NCI-H526 treated with DMSO at 0.1 percent for 48 hours (cell line): ENCODE data around the gene TXN2.
"Not testable (repeated sequence)": the region's sequence is repeated elsewhere in the genome, so short reads cannot be mapped to it uniquely, and the experiment has no call there.

Experiments
- DNase-seq: peaks from one replicate; lab custom pipeline; 2025; lab: John Stamatoyannopoulos, UW

TXN2 gene

DNA sequence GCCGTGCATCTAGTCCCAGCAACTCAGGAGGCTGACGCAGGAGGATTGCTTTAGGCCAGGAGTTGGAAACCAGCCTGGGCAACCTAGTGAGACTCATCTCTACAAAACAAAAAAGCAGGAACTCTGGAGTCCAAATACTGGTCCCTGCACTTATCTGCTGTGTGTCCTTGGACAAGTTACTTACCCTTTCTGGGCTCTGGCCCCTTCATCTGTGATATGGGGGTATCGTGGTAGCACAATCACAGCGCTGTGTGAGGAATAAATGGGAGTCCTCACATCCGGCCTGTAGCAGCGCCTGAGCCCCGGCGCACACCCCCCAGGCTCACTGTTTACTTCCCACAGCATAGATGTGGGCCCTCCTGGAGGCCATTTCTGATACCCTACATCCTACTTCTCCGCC is 49.5 kb downstream of the TXN2 start:
- DNase-seq, result no peak

DNA sequence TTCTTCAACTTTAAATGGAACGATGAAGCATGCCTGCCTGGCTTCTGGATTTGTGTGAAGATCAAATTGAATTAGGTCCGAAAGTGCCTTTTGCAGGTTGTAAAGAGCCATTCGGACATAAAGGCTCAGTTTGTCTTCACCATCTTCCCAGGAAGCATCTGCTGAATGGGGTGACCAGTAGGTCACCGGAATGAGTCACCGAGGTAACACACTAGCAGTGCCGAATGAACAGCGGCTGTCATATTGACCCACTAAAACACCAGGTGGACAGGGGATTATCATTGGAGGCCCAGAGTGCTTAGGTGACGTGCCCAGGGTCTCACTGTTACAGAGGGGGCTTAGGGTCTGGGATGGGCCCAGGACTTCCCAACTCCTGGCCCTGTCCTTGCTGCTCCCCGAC is 50.6 kb downstream of the TXN2 start:
- DNase-seq, result no peak

DNA sequence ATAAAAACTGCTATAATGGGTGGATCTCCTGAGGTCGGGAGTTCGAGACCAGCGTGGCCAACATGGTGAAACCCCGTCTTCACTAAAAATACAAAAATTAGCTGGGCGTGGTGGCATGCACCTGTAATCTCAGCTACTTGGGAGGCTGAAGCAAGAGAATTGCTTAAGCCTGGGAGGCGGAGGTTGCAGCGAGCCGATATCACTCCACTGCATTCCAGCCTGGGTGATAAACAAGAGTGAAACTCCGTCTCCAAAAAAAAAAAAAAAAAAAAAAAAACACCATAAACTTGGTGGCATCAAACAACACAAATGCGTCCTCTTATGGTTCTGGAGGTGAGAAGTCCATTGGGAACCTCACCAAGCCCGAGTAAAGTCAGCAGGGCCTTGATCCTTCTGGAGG is 53.5 kb downstream of the TXN2 start:
- not testable (repeated sequence) for DNase-seq

DNA sequence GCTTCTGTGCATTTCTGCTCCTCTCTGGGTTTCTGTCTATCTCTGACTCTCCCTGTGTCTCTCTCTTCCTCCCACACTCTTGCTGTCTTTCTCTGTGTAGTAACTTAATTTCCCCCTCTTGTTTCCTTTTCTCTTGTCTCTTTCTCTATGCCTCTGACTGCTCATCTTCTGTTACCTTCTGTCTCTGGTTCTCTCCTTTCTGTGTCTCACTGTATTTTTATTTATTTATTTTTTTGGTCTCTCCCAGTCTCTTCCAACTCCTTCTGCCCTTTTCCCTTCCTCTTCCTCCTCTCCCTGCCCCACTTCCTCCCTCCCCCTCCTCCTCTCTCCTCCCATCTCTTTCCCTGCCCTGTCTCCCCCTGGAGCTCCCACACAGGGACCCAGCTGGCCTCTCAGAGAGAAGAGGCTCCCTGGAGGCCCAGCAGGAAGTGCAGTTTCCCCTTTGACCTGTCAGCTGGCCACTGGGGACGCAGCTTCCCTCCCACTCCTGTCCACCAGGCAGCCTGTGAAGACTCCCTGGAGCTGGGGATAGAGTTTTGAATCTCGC is 55.4 kb downstream of the TXN2 start:
- DNase-seq, result no peak

DNA sequence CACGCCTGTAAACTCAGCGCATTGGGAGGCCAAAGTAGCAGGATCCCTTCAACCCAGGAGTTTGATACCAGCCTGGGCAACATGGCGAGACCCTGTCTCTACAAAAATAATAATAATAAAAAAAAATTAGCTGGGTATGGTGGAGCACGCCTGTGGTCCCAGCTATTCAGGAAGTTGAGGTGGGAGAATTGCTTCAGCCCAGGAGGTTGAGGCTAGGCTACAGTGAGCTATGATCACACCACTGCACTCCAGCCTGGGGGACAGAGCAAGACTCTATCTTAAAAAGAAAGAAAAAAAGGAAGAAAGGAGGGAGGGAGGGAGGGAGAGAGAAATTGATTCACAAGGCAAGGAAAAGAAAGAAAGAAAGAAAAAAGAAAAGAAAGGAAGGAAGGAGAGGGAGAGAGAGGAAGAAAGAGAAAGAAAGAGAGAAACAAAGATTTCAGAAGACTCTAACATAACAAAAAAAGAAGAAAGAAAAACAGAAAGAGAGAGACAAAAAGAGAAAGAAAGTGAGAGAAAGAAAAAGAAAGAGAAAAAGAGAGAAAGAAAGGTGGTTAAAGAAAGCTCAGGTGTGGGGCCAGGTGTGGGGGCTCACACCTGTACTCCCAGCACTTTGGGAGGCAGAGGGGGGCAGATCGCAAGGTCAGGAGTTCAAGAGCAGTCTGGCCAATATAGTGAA is 56.4 kb downstream of the TXN2 start:
- no peak for DNase-seq

DNA sequence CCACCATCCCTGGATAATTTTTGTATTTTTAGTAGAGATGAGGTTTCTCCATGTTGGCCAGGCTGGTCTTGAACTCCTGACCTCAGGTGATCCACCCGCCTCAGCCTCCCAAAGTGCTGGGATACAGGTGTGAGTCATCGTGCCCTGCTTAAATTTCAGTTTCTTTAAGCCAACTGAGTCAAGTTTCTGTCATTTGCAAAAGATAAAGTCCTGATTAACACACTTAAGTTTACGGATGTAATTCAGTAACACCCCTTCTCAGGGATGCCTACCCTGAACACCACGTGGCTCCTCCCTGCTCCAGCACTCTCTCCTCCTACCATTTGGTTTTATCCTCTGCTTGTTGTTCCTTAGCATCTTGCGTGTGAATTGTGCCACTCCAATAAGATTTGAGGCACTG is 57.0 kb downstream of the TXN2 start:
- not testable (repeated sequence) for DNase-seq

DNA sequence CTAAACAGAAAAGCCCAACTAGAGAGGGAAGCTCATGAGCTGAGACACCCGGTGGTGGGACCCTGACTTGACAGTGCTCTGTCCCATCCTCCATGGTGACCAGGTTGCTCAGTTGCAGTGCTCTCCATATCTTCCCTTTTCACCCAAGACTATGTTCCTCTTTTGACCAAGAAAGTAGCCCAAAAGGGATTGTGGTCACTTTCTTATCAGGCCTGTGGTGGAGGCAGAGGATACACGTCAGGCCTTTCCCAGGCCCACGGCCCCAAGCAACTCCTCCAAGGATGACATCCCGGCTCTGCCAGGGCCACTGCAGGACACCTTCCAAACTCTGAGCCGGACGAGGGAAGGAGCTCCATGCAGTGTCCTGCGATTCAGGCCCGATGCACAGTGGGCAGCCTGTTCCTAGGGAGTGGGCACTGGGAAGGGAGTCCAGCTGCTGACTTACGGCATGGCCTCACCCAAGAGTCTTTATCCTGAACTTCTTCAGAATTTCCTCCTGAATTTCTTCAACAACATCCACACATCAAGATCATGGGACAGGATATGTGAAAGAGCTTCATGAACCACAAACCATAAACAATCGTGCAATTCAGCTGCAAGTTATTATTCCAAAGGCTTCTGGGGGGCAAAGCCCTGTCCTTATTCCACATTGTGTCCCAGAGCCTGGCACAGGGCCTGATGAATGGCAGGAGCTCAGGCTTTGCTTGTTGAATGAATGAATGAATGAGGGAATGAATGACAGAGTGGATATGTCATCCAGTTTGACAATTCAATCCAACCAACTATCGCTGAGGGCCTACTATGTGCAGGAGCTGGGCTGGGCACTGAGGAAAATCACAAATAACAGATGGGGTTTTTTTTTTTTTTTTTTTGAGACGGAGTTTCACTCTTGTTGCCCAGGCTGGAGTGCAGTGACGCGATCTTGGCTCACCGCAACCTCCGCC is 57.7 kb downstream of the TXN2 start:
- DNase-seq, result no peak

DNA sequence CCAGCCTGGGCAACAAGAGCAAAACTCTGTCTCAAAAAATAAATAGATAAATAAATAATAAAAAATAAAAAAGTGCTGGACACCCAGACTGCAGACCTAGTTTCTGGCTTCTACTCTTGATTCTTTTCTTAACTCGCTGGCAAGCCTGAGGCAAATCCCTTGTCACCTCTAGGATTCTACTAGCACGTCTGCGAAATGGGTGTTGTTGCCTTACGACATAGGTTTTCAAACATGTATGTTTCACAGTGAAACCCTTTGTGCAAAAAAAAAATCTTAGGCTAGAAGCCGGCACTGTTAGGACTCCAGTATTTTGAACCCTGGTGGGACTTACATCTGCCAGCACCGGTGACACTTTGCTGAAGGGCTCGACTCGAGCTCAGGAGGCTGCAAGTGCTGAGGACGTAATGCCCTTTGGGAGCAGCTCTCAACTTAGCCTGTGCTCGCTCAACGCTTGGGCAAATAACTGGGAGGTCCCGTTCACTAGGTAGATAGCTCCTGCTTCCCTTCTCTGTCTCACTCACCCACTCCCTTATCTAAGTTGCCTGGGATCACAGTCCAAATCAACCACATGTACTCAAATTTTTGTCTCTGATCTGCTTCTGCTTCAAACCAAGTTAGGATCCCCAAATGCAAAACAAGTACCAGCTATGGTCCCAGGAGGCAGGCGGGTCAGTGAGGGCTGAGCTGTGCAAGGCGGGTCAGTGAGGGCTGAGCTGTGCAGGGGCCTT is 59.0 kb downstream of the TXN2 start:
- DNase-seq, result no peak

DNA sequence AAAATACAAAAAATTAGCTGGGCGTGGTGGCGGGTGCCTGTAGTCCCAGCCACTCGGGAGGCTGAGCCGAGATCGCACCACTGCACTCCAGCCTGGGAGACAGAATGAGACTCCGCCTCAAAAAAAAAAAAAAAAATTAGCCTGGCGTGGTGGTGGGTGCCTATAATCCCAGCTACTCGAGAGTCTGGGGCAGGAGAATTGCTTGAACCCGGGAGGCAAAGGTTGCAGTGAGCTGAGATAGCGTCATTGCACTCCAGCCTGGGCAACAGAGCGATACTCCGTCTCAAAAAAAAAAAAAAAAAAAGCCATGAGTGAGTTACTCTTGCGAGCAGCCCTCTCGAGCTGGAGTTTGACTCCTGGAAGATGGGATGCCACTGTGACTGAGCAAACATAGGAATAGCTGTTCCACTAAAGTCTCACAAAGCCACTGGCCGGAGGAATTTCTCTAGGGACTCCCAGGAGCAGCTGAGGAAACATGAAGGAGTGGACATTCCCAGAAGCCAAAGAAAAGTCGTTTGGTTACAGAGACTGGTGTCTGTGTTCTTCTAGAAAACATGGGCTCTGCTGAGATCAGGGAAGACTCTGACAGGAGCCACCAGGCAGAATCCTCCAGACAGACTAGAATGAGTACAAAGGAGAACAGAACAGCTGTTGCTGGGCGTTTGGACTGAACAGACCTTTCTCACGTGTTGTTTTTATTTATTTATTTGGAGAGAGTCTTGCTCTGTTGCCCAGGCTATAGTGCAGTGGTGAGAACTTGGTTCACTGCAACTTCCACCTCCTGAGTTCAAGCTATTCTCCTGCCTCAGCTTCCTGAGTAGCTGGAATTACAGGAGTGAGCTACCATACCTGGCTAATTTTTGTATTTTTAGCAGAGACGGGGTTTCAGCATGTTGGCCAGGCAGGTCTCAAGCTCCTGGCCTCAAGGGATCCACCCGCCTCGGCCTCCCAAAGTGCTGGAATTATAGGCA is 61.2 kb downstream of the TXN2 start:
- no peak for DNase-seq

DNA sequence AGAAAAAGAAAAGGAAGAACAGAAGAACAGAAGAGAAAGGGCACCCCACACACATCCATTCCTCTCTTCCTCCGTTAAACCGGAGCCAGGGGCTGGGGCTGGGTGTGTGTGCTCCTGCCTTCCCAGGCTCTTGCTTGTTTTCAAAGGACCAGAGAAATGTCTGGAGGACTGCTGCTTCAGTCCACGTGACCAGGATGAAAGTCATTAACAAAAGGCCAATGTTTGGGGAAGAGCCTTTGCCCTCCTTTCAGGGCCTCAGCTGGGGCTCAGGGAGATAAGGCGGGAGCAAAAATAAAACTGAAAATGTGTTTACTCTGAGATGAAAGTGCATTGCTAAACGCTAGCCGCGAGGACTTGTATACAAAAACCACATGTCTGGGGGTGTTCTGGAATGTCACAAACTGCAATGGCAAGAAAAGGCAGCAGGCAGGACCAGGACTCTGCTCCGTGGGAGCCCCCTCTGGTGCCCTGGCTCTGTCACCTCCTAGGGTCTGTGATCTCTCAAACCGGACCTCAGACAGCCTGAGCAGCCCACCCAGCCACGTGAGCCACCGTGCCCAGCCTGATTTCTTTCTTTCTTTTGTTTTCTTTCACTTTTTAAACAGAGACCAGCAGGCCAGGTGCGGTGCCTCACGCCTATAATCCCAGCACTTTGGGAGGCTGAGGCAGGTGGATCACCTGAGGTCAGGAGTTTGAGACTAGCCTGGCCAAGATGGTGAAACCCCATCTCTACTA is 62.1 kb downstream of the TXN2 start:
- no peak for DNase-seq

DNA sequence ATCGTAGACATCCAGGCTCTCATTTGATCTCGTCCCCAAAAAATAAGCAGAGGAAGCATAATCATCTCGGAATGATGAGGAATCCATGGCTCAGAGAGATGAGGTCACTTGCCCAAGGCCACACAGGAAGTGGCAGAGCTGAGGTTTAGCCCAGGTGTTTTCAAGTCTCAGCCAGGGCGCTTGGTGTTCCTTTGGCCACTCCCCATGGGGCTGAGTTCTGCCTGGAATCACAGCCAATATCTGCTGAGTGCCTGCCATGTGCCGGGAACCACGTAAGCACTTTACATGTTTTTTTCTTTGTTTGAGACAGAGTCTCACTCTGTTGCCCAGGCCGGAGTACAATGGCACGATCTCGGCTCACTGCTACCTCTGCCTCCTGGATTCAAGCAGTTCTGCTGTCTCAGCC is 64.2 kb downstream of the TXN2 start:
- DNase-seq, result no peak
